Measurements from ENCODE around the gene MET.

- TF ChIP-seq, protein P1, sequence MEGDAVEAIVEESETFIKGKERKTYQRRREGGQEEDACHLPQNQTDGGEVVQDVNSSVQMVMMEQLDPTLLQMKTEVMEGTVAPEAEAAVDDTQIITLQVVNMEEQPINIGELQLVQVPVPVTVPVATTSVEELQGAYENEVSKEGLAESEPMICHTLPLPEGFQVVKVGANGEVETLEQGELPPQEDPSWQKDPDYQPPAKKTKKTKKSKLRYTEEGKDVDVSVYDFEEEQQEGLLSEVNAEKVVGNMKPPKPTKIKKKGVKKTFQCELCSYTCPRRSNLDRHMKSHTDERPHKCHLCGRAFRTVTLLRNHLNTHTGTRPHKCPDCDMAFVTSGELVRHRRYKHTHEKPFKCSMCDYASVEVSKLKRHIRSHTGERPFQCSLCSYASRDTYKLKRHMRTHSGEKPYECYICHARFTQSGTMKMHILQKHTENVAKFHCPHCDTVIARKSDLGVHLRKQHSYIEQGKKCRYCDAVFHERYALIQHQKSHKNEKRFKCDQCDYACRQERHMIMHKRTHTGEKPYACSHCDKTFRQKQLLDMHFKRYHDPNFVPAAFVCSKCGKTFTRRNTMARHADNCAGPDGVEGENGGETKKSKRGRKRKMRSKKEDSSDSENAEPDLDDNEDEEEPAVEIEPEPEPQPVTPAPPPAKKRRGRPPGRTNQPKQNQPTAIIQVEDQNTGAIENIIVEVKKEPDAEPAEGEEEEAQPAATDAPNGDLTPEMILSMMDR (IDR thresholded peaks at IDR 0.05), result no peak
- TF ChIP-seq POLR2A (IDR thresholded peaks at IDR 0.05) (no peak), POLR2AphosphoS5 (IDR thresholded peaks at IDR 0.05; ENCODE audit: insufficient read depth in 1 of 2, low read depth in 1 of 2) (no peak)
Observed at GRCh38 chr7:116829493-116829892, 157.5 kb downstream of the MET start.
